Retina (tissue), 1 donor: Measurements from ENCODE around the gene ZC3H4.

Experiments
- DNase-seq: peaks from one replicate; pipeline ENCODE4 v3.0.0-alpha.2; 2016

The ZC3H4 gene

DNA sequence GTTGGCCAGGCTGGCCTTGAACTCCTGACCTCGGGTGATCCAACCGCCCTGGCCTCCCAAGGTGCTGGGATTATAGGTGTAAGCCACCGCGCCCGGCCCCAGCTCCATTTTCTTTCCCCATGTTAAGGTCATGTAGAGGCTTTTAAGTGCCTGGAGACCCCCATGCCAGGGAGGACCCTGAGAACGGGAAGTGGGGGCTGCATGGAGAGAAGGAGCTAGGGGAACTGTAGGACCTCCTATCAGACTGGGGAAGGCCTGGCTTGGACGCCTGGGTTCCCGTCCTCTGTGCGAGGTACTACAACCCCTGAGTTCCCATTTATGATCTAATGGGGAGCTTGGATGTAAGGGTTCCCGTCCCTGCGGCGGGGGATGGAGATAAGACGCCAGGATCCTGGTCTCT lies 94.7 kb downstream of the ZC3H4 start:
- DNase-seq = no peak
